ENCODE results near the gene DPP10.

Gene DPP10

DNA sequence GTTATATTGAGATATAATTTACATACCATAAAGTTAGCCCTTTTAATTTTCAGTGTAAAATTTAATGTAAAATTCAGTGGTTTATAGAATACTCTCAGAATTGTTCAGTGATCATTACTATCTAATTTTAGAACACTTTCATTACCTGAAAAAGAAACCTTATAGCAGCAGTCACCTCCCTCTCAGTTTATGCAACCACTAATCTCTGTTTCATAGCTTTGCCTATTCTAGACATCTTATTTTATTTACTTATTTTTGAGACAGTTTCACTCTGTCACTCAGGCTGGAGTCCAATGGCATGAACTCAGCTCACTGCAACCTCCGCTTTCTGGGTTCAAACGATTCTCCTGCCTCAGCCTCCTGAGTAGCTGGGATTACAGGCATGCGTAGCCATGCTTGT lies 479.6 kb downstream of the DPP10 start:
- H3K4me3 ChIP-seq (ENCODE audit: control insufficient read depth, low read depth, low read length) = no peak overlapping the region
- TF ChIP-seq, protein P1, sequence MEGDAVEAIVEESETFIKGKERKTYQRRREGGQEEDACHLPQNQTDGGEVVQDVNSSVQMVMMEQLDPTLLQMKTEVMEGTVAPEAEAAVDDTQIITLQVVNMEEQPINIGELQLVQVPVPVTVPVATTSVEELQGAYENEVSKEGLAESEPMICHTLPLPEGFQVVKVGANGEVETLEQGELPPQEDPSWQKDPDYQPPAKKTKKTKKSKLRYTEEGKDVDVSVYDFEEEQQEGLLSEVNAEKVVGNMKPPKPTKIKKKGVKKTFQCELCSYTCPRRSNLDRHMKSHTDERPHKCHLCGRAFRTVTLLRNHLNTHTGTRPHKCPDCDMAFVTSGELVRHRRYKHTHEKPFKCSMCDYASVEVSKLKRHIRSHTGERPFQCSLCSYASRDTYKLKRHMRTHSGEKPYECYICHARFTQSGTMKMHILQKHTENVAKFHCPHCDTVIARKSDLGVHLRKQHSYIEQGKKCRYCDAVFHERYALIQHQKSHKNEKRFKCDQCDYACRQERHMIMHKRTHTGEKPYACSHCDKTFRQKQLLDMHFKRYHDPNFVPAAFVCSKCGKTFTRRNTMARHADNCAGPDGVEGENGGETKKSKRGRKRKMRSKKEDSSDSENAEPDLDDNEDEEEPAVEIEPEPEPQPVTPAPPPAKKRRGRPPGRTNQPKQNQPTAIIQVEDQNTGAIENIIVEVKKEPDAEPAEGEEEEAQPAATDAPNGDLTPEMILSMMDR (conservative IDR thresholded peaks at IDR 0.05; ENCODE audit: control insufficient read depth, insufficient read depth, low read depth, low read length) = no peak
- no peak for DNase-seq (ENCODE audit: low read depth)

DNA sequence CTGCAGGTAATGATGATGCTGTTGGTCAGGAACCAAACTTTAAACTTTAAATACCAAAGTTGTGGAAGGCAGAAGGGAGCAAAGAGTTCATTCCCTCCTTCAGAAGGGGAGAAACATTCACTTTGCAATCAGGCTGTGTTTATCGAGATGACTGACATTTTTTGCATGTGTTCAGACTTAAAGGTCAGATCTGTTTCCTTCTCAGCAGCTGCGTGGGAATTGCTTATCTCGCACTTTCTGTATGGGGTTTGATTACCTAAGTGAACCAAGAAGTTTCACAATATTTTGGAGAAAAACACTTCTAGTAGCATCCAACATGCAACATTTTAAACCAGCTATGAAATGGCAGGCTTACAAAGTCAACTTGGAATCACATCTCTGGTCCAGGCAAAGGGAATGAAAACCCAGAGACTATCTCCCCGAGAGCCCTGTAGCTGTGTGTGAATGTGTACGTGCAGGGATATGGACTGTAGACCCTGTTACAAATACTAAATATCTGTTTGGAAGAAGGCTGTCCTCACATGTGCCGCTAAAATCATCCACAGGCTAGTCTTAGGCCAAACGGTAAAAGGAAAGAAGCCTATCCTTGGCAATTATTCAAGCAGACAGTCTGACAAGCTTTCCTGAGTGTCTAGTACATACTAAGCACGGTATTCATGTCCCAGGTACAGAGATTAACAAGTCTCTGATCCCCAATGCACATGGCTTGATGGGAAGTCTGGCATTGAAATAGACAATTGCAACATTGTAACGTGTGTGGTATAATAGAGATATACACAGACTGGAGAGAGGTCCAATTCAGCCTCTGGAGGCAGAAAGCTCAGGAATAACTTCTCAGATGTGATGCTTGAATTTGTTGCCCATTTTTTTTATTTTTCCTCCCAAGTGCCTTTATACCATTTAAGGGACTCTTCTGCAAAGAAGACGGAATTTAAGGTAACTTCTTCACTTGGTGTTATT lies 483.1 kb downstream of the DPP10 start:
- TF ChIP-seq, protein P1 (conservative IDR thresholded peaks at IDR 0.05; ENCODE audit: control insufficient read depth, insufficient read depth, low read depth, low read length) = no peak
- DNase-seq (ENCODE audit: low read depth) = no peak
- H3K4me3 ChIP-seq (ENCODE audit: control insufficient read depth, low read depth, low read length) = no peak overlapping the region

DNA sequence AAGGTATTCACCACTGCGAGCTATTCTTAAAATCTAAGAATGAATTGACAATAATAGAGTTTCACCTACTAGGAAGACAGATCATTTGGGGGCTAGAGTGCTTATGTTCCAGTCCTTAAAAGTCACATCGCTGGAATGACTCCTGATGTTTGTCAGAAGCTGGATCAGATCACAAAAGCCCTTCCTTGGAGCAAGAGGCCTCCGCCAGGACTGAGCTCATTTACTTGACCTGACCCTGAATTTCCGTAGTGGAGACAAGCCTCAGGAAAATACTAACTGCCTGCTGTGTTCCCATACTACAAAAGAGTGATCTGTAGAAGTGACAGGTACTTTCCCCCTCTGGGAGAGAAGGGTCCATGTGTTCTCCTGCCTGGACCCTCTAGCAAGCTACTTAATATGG lies 483.9 kb downstream of the DPP10 start:
- DNase-seq (ENCODE audit: low read depth) = no peak
- H3K4me3 ChIP-seq (ENCODE audit: control insufficient read depth, low read depth, low read length) = no peak overlapping the region
- TF ChIP-seq, protein P1 (conservative IDR thresholded peaks at IDR 0.05; ENCODE audit: control insufficient read depth, insufficient read depth, low read depth, low read length) = no peak

DNA sequence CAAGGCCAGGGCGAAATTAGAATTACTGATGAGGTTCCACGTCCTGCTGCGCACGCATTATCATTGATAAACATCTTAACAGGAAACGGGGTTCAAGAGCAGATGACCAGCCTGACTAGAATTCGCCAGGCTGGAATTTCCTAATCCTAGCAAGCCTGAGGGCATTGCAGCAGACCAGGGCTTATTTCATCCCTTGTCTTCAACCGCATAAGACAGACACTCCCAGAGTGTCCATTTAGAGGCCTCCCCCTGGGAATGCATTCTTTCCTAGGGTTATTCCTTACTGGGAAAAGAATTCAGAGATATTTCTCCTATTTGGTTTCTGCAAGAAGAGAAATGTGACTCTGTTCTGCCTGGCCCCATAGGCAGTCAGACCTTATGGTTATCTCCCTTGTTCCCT lies 486.8 kb downstream of the DPP10 start:
- H3K4me3 ChIP-seq (ENCODE audit: control insufficient read depth, low read depth, low read length) = no peak overlapping the region
- no peak for DNase-seq (ENCODE audit: low read depth)
- TF ChIP-seq, protein P1 (conservative IDR thresholded peaks at IDR 0.05; ENCODE audit: control insufficient read depth, insufficient read depth, low read depth, low read length) = no peak

DNA sequence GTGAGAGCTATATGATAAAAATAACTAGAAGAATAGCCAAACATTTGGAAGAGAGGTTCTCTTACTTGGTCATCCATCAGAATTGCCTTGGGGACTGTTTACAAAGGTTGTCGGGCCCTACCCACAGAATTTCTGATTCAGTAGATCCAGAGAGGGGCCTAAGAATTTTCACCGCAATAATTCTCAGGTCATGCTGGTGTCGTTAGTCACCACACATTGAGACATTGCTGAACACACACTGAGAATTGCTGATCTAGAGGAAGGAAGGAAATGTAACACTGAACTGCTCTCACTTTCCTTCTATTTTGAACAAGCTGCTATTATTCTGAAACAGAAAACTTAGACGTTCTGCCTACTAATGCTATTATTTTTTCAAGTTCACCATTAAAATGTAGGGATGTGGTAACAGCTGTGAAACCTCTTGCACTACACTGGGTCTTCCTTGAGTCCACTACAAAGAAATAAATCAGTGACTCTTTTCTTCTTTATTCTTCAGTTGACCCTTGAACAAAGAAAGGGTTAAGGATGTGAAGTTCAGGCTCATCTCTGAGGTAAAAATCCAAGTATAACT lies 491.3 kb downstream of the DPP10 start:
- H3K4me3 ChIP-seq (ENCODE audit: control insufficient read depth, low read depth, low read length) = no peak overlapping the region
- DNase-seq (ENCODE audit: low read depth) = no peak
- TF ChIP-seq, protein P1 (conservative IDR thresholded peaks at IDR 0.05; ENCODE audit: control insufficient read depth, insufficient read depth, low read depth, low read length) = no peak

DNA sequence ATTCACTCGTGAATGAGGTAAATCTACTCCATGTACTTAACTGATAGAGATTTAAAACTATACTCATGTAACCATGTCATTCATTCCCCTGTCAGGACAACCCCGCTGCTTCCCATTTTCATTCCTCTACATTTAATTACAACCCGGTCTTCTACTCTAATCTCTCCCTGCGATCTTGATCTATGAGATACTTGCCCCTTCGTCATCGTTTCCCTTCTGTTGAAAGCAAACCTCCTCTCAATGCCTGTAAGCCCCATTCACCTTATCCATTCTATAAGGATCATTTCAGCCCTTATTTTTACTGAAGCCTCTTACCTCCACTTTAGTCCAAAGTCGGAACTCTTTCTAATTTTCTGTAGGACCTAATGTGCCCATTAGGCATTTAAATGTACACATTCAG lies 492.6 kb downstream of the DPP10 start:
- H3K4me3 ChIP-seq (ENCODE audit: control insufficient read depth, low read depth, low read length) = no peak overlapping the region
- no peak for DNase-seq (ENCODE audit: low read depth)
- TF ChIP-seq, protein P1 (conservative IDR thresholded peaks at IDR 0.05; ENCODE audit: control insufficient read depth, insufficient read depth, low read depth, low read length) = no peak

All from fibroblast of mammary gland (primary cell).